Dedifferentiated amniotic fluid mesenchymal stem cell (primary cell): ENCODE data around the gene SMAD3.
A peak's percentile ranks its signal among the peaks of the same experiment; 100 is the strongest.
"Not testable (repeated sequence)": the region's sequence is repeated elsewhere in the genome, so short reads cannot be mapped to it uniquely, and the experiment has no call there.

ENCODE experiments used
- DNase-seq: peaks from one replicate; pipeline ENCODE4 v3.0.0-alpha.2; 2016; ENCODE audit errors: extremely low spot score

SMAD3 gene

GRCh38 chr15:67063689-67064606 lies 1.5 kb upstream of the SMAD3 start:
- DNase-seq: no peak

- no peak for DNase-seq
Observed at GRCh38 chr15:67064607-67065530, 533 bp upstream of the SMAD3 start.

GRCh38 chr15:67066041-67066958 lies 898 bp downstream of the SMAD3 start:
- no peak for DNase-seq

- DNase-seq: no peak
Observed at GRCh38 chr15:67066959-67067853, 1.8 kb downstream of the SMAD3 start.

GRCh38 chr15:67067930-67068551 lies 2.6 kb downstream of the SMAD3 start:
- no peak for DNase-seq

GRCh38 chr15:67068710-67069400 lies 3.5 kb downstream of the SMAD3 start:
- no peak for DNase-seq

- DNase-seq: no peak
Observed at GRCh38 chr15:67070150-67070549, 4.7 kb downstream of the SMAD3 start.

GRCh38 chr15:67070892-67071664 lies 5.7 kb downstream of the SMAD3 start:
- DNase-seq: no peak

GRCh38 chr15:67072442-67072841 lies 7.0 kb downstream of the SMAD3 start:
- DNase-seq: no peak

- DNase-seq: no peak
Observed at GRCh38 chr15:67072958-67073357, 7.6 kb downstream of the SMAD3 start.

- DNase-seq: no peak
Observed at GRCh38 chr15:67074886-67075229, 9.5 kb downstream of the SMAD3 start.

- DNase-seq: not testable (repeated sequence)
Observed at GRCh38 chr15:67075555-67076135, 10.2 kb downstream of the SMAD3 start.

- no peak for DNase-seq
Observed at GRCh38 chr15:67076147-67076843, 10.9 kb downstream of the SMAD3 start.

GRCh38 chr15:67077641-67078215 lies 12.3 kb downstream of the SMAD3 start:
- DNase-seq: no peak

- no peak for DNase-seq
Observed at GRCh38 chr15:67079361-67079760, 14.0 kb downstream of the SMAD3 start.

- DNase-seq: peak; percentile 93
Observed at GRCh38 chr15:67080118-67080899, 14.9 kb downstream of the SMAD3 start.
